H9 (cell line): ENCODE results near the gene FLT1. TPM values are rescaled to one million over a fixed set of nuclear protein-coding genes. Genes with fewer than 3 reads are reported as not detected.

Experiments
- DNase-seq: peaks from one replicate; pipeline ENCODE4 v3.0.0-alpha.2; 2017
- H2AFZ ChIP-seq: one replicate; pipeline ENCODE4 v1.6.1; 2013; ENCODE audit warnings: mild to moderate bottlenecking, low read length, control low read depth, moderate library complexity
- H2AK5ac ChIP-seq: 2 replicates; pipeline ENCODE4 v1.6.1; 2013; ENCODE audit warnings: low read length, control low read depth, mixed read lengths; ENCODE audit not compliant: insufficient read length
- H2BK120ac ChIP-seq: one replicate; pipeline ENCODE4 v1.6.1; 2013; ENCODE audit warnings: low read depth, mild to moderate bottlenecking, low read length, control low read depth, inconsistent platforms; ENCODE audit not compliant: poor library complexity, severe bottlenecking
- H2BK12ac ChIP-seq: 2 replicates; pipeline ENCODE4 v1.6.1; 2013; ENCODE audit warnings: low read length, control low read depth, mixed read lengths, low read depth; ENCODE audit not compliant: insufficient read length
- H2BK15ac ChIP-seq: 2 replicates; pipeline ENCODE4 v1.6.1; 2013; ENCODE audit warnings: low read depth, low read length, control low read depth
- H2BK20ac ChIP-seq: one replicate; pipeline ENCODE4 v1.6.1; 2013; ENCODE audit warnings: low read depth, mild to moderate bottlenecking, low read length, control low read depth, inconsistent platforms; ENCODE audit not compliant: poor library complexity, severe bottlenecking
- H2BK5ac ChIP-seq: 2 replicates; pipeline ENCODE4 v1.6.1; 2013; ENCODE audit warnings: low read length, control low read depth, mixed read lengths; ENCODE audit not compliant: insufficient read length
- H3K14ac ChIP-seq: 2 replicates; pipeline ENCODE4 v1.6.1; 2013; ENCODE audit warnings: low read length, control low read depth; ENCODE audit not compliant: insufficient read depth
- H3K18ac ChIP-seq: 2 replicates; pipeline ENCODE4 v1.6.1; 2013; ENCODE audit warnings: low read depth, mild to moderate bottlenecking, mixed read lengths, low read length, control low read depth; ENCODE audit not compliant: insufficient read length
- H3K23ac ChIP-seq: 2 replicates; pipeline ENCODE4 v1.6.1; 2013; ENCODE audit warnings: low read length, control low read depth, mixed read lengths, low read depth; ENCODE audit not compliant: insufficient read length
- H3K23me2 ChIP-seq: 2 replicates; pipeline ENCODE4 v1.6.1; 2013; ENCODE audit warnings: low read depth, mild to moderate bottlenecking, mixed read lengths, low read length, control low read depth; ENCODE audit not compliant: insufficient read length, poor library complexity, severe bottlenecking
- H3K27ac ChIP-seq: 2 replicates; pipeline ENCODE4 v1.5.1; 2013; ENCODE audit warnings: low read length, control low read depth, mixed read lengths, low read depth; ENCODE audit not compliant: insufficient read length
- H3K27me3 ChIP-seq: 2 replicates; pipeline ENCODE4 v1.6.1; 2013; ENCODE audit warnings: low read length, control low read depth, inconsistent platforms; ENCODE audit not compliant: insufficient read depth
- H3K4ac ChIP-seq: 2 replicates; pipeline ENCODE4 v1.6.1; 2013; ENCODE audit warnings: low read depth, mild to moderate bottlenecking, control low read depth, inconsistent platforms, low read length, moderate library complexity
- H3K4me1 ChIP-seq: 2 replicates; pipeline ENCODE4 v1.6.1; 2013; ENCODE audit warnings: low read length, control low read depth, inconsistent platforms; ENCODE audit not compliant: insufficient read depth
- H3K4me2 ChIP-seq: 2 replicates; pipeline ENCODE4 v1.6.1; 2013; ENCODE audit warnings: low read length, control low read depth, mixed read lengths; ENCODE audit not compliant: insufficient read length, insufficient read depth
- H3K56ac ChIP-seq: 2 replicates; pipeline ENCODE4 v1.6.1; 2013; ENCODE audit warnings: low read depth, mild to moderate bottlenecking, mixed read lengths, low read length, control low read depth; ENCODE audit not compliant: insufficient read length
- H3K79me1 ChIP-seq: 2 replicates; pipeline ENCODE4 v1.6.1; 2013; ENCODE audit warnings: low read depth, mild to moderate bottlenecking, moderate library complexity, low read length, control low read depth, inconsistent platforms; ENCODE audit not compliant: insufficient read depth, poor library complexity, severe bottlenecking
- H3K79me2 ChIP-seq: 2 replicates; pipeline ENCODE4 v1.6.1; 2013; ENCODE audit warnings: low read length, control low read depth, inconsistent platforms; ENCODE audit not compliant: insufficient read depth
- H3K9ac ChIP-seq: 2 replicates; pipeline ENCODE4 v1.6.1; 2013; ENCODE audit warnings: low read length, control low read depth, mixed read lengths; ENCODE audit not compliant: insufficient read length; ENCODE audit errors: extremely low read depth
- H3K9me3 ChIP-seq: one replicate; pipeline ENCODE4 v1.6.1; 2013; ENCODE audit warnings: low read depth, low read length, inconsistent platforms; ENCODE audit not compliant: control insufficient read depth
- H3T11ph ChIP-seq: one replicate; pipeline ENCODE4 v1.6.1; 2013; ENCODE audit warnings: mild to moderate bottlenecking, low read length, control low read depth, inconsistent platforms
- H4K20me1 ChIP-seq: one replicate; pipeline ENCODE4 v1.6.1; 2013; ENCODE audit not compliant: control insufficient read depth, insufficient read length, insufficient read depth
- H4K5ac ChIP-seq: 2 replicates; pipeline ENCODE4 v1.6.1; 2013; ENCODE audit warnings: low read depth, mild to moderate bottlenecking, mixed read lengths, low read length, control low read depth; ENCODE audit not compliant: insufficient read length
- H4K8ac ChIP-seq: replicated peaks from 2 replicates; pipeline ENCODE4 v1.6.1; 2013; ENCODE audit warnings: low read length, control low read depth, mixed read lengths, low read depth; ENCODE audit not compliant: insufficient read length
- H4K91ac ChIP-seq: 2 replicates; pipeline ENCODE4 v1.6.1; 2013; ENCODE audit warnings: low read depth, mild to moderate bottlenecking, moderate library complexity, mixed read lengths, low read length, control low read depth; ENCODE audit not compliant: insufficient read length
- H3K27ac Mint-ChIP-seq, 3 experiments: 2 replicates in 2 of 3; 3 replicates in 1 of 3; pipeline ENCODE4 v1.8.0; 2020 to 2021; ENCODE audit warnings: mixed read lengths in 3 of 3, mild to moderate bottlenecking in 1 of 3, moderate library complexity in 1 of 3
- H3K27me3 Mint-ChIP-seq: 2 replicates; pipeline ENCODE4 v1.8.0; 2021; ENCODE audit warnings: low read depth, mild to moderate bottlenecking, moderate library complexity, mixed read lengths
- H3K36me3 Mint-ChIP-seq, 3 experiments: 2 replicates in 2 of 3; 3 replicates in 1 of 3; pipeline ENCODE4 v1.8.0; 2020 to 2021; ENCODE audit warnings: low read depth in 3 of 3, mixed read lengths in 3 of 3; ENCODE audit not compliant: insufficient read depth in 1 of 3
- H3K4me1 Mint-ChIP-seq, 2 experiments: 2 replicates each; pipeline ENCODE4 v1.8.0; 2020; ENCODE audit warnings: mixed read lengths in 2 of 2
- H3K4me3 Mint-ChIP-seq, 2 experiments: 2 replicates in 1 of 2; 3 replicates in 1 of 2; pipeline ENCODE4 v1.8.0; 2020 to 2021; ENCODE audit warnings: mild to moderate bottlenecking in 2 of 2, mixed read lengths in 2 of 2, moderate library complexity in 1 of 2
- H3K9me3 Mint-ChIP-seq, 2 experiments: 2 replicates in 1 of 2; 3 replicates in 1 of 2; pipeline ENCODE4 v1.8.0; 2020; ENCODE audit warnings: mild to moderate bottlenecking in 2 of 2, mixed read lengths in 2 of 2, moderate library complexity in 1 of 2
- WGBS: extraction: QIAGEN DNeasy Blood & Tissue Kit; methylation state at CpG from one replicate; pipeline ENCODE4 v1.1.7; 2013; ENCODE audit warnings: missing lambda C conversion rate, low lambda C conversion rate, mixed read lengths; ENCODE audit not compliant: insufficient read length; ENCODE audit errors: extremely low coverage; 5-methylcytosine and 5-hydroxymethylcytosine counted together
- total RNA-seq: library from RNA; stranded (reverse); gene quantifications from 2 replicates; pipeline ENCODE4 v1.2.1, GENCODE V29; 2021
- TF ChIP-seq, protein P1 (sequence below): fragments of 200-600 bp; sonication (generic); conservative IDR thresholded peaks from 3 replicates; pipeline ENCODE4 v1.8.0; 2021; ENCODE audit warnings: antibody characterized with exemption, mild to moderate bottlenecking

FLT1 gene
- total RNA-seq, 1 experiment from 2014 or later = 84.1 TPM

DNA sequence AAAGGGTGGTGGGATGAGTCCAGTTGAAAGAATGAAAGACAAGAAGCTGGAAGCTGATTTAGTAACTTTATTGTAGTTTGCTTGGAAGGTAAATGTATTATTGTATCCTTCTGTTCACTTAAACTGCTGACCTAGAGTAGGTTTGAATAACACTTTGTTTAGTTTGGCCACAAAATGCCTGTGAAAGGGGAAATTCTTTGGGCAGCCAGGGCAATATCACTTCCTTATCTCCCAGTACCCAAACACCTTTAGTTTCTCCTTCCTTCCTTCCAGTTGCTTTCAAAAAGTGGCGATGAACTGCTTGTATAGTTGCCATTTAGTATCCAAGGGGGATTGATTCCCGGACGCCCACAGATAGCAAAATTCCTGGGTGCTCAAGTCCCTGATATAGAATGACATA, 236.5 kb downstream of the FLT1 start:
- no peak overlapping the region for H3K27ac ChIP-seq
- no peak overlapping the region for H4K5ac ChIP-seq
- H2BK15ac ChIP-seq = no peak overlapping the region
- peaks cover 2% of the 10 kb centered on the region for H3K79me1 ChIP-seq
- H4K91ac ChIP-seq = no peak overlapping the region
- no peak overlapping the region for H3K9ac ChIP-seq
- H3K23me2 ChIP-seq = no peaks in the 10 kb centered on the region
- no peaks in the 10 kb centered on the region for H4K20me1 ChIP-seq
- no peaks in the 10 kb centered on the region for H3K79me2 ChIP-seq
- Mint-ChIP-seq H3K9me3 (no peaks in the 10 kb centered on the region), H3K4me3 (no peak overlapping the region), H3K27me3 (no peaks in the 10 kb centered on the region), H3K27ac (peak overlapping the region in 1 of 3 experiments; percentile 1; a peak in 1 of 7 replicates), H3K4me1 (peaks cover 17 to 25% of the 10 kb centered on the region in 2 experiments), H3K36me3 (peaks cover 20 to 48% (median 47%) of the 10 kb centered on the region in 3 experiments; a peak in 6 of 7 replicates)
- H3K4ac ChIP-seq = no peak overlapping the region
- no peak overlapping the region for H3K56ac ChIP-seq
- no peak overlapping the region for H2BK12ac ChIP-seq
- no peak overlapping the region for H3K4me2 ChIP-seq
- H3K18ac ChIP-seq = no peak overlapping the region
- H3T11ph ChIP-seq = no peak overlapping the region
- H3K4me1 ChIP-seq = peaks cover 3% of the 10 kb centered on the region; the same call in 1 of the 2 replicates
- H3K9me3 ChIP-seq = no peaks in the 10 kb centered on the region
- no peak overlapping the region for H2AFZ ChIP-seq
- no peak overlapping the region for H2BK5ac ChIP-seq
- no peak overlapping the region for H3K14ac ChIP-seq
- no peaks in the 10 kb centered on the region for H3K27me3 ChIP-seq
- H2BK120ac ChIP-seq = no peak overlapping the region
- no peak for DNase-seq
- no peak overlapping the region for H4K8ac ChIP-seq
- no peak overlapping the region for H2BK20ac ChIP-seq
- WGBS = no CpG with 5 or more reads among the region's 3 CpGs
- H2AK5ac ChIP-seq = no peak overlapping the region
- TF ChIP-seq, protein P1, sequence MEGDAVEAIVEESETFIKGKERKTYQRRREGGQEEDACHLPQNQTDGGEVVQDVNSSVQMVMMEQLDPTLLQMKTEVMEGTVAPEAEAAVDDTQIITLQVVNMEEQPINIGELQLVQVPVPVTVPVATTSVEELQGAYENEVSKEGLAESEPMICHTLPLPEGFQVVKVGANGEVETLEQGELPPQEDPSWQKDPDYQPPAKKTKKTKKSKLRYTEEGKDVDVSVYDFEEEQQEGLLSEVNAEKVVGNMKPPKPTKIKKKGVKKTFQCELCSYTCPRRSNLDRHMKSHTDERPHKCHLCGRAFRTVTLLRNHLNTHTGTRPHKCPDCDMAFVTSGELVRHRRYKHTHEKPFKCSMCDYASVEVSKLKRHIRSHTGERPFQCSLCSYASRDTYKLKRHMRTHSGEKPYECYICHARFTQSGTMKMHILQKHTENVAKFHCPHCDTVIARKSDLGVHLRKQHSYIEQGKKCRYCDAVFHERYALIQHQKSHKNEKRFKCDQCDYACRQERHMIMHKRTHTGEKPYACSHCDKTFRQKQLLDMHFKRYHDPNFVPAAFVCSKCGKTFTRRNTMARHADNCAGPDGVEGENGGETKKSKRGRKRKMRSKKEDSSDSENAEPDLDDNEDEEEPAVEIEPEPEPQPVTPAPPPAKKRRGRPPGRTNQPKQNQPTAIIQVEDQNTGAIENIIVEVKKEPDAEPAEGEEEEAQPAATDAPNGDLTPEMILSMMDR = no peak
- no peak overlapping the region for H3K23ac ChIP-seq
